Peyer's patch (tissue), 4 donors: Measurements from ENCODE around the gene SLCO3A1. TPM values are rescaled to one million over a fixed set of nuclear protein-coding genes. Genes with fewer than 3 reads are reported as not detected.

Experiments used
- DNase-seq, 3 donors: peaks; one replicate each; pipeline ENCODE4 v3.0.0-alpha.2; 2017 to 2019
- H3K27ac ChIP-seq, 4 donors: fragments of 200-600 bp; sonication (generic); one replicate each; pipeline ENCODE4 v1.5.1; 2016 to 2019
- H3K27me3 ChIP-seq, 2 donors: fragments of 200-600 bp; sonication (generic); one replicate each; pipeline ENCODE4 v1.5.1; 2019
- H3K36me3 ChIP-seq, 3 donors: fragments of 200-600 bp; sonication (generic); one replicate each; pipeline ENCODE4 v1.5.1; 2016 to 2019
- H3K4me1 ChIP-seq, 4 donors: fragments of 200-600 bp; sonication (generic); one replicate each; pipeline ENCODE4 v1.5.1; 2016 to 2019
- H3K4me3 ChIP-seq, 4 donors: fragments of 200-600 bp; sonication (generic); 1 replicate in 3 of 4; 2 replicates in 1 of 4; pipeline ENCODE4 v1.5.1; 2016 to 2019; ENCODE audit warnings: mild to moderate bottlenecking in 1 of 4
- H3K9me3 ChIP-seq, 4 donors: fragments of 200-600 bp; sonication (generic); one replicate each; pipeline ENCODE4 v1.5.1; 2016 to 2019; ENCODE audit warnings: mild to moderate bottlenecking in 1 of 4
- CTCF ChIP-seq, 6 experiments: fragments of 450-650 bp in 4 of 6; fragments of 200-600 bp in 2 of 6; sonication (generic) in 1 of 6; IDR thresholded peaks; one replicate each; pipeline ENCODE4 v1.5.1; 2017 to 2019; ENCODE audit warnings: antibody characterized with exemption in 6 of 6, mild to moderate bottlenecking in 3 of 6, moderate library complexity in 1 of 6
- POLR2A ChIP-seq, 2 donors: fragments of 450-650 bp; IDR thresholded peaks; one replicate each; pipeline ENCODE4 v1.5.1; 2017; ENCODE audit warnings: antibody characterized with exemption in 2 of 2, mild to moderate bottlenecking in 2 of 2, moderate library complexity in 2 of 2
- total RNA-seq, 4 donors: library from RNA; depleted of rRNA; stranded (reverse); fragments of >200 nt; gene quantifications; one replicate each; pipeline ENCODE4 v1.1.0, GENCODE V29; 2016

SLCO3A1 gene
- total RNA-seq, 4 donors from 2014 or later, result 2.1 to 8.3 (median 5.0) TPM

- H3K27me3 ChIP-seq, result no peaks in the 10 kb centered on the region
- no peak overlapping the region for H3K27ac ChIP-seq
- peaks cover 0 to 23% (median 4%) of the 10 kb centered on the region in 4 donors for H3K4me1 ChIP-seq
- no peaks in the 10 kb centered on the region for H3K36me3 ChIP-seq
- H3K4me3 ChIP-seq, result no peak overlapping the region
- no peak for TF ChIP-seq POLR2A (IDR thresholded peaks at IDR 0.05)
- TF ChIP-seq CTCF (IDR thresholded peaks at IDR 0.05), result no peak
- DNase-seq, result no peak
- H3K9me3 ChIP-seq, result no peaks in the 10 kb centered on the region
Observed at GRCh38 chr15:91938136-91938535, 84.6 kb downstream of the SLCO3A1 start.

DNA sequence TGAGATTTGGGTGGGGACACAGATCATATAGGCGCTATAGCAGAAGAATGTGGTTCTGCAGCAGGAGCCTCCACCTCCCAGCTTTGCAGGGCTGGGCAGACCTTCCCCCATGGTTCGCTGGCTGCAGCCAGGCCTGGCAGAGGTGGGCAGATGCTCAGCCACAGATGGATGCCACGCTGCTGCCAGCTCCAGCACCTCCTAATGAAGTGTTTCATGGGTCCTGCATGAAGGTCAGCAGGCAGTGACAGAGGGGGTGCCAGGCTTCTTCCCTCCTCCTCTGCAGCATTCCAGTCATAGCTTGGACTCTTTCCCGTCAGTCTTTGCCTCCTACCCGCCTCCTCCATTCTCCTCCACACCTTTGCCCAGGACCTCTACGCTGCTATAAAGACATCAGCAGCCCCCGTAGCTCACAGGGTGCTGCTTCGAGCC is 85.9 kb downstream of the SLCO3A1 start:
- no peaks in the 10 kb centered on the region for H3K9me3 ChIP-seq
- no peak overlapping the region for H3K27ac ChIP-seq
- TF ChIP-seq CTCF (IDR thresholded peaks at IDR 0.05) (no peak), POLR2A (IDR thresholded peaks at IDR 0.05) (no peak)
- no peak for DNase-seq
- H3K27me3 ChIP-seq, result no peaks in the 10 kb centered on the region
- peaks cover 0 to 29% (median 4%) of the 10 kb centered on the region in 4 donors for H3K4me1 ChIP-seq
- H3K36me3 ChIP-seq, result no peaks in the 10 kb centered on the region
- H3K4me3 ChIP-seq, result no peak overlapping the region

GRCh38 chr15:91940496-91941381 is 87.2 kb downstream of the SLCO3A1 start:
- H3K36me3 ChIP-seq, result no peaks in the 10 kb centered on the region
- no peak overlapping the region for H3K4me3 ChIP-seq
- no peaks in the 10 kb centered on the region for H3K27me3 ChIP-seq
- no peak for TF ChIP-seq CTCF (IDR thresholded peaks at IDR 0.05)
- peaks cover 0 to 29% (median 4%) of the 10 kb centered on the region in 4 donors for H3K4me1 ChIP-seq
- H3K27ac ChIP-seq, result peak overlapping the region in 1 of 4 donors; percentile 55
- DNase-seq, result no peak
- H3K9me3 ChIP-seq, result no peaks in the 10 kb centered on the region

- Histone ChIP-seq H3K36me3 (no peaks in the 10 kb centered on the region), H3K9me3 (no peaks in the 10 kb centered on the region), H3K27me3 (no peaks in the 10 kb centered on the region), H3K4me1 (peaks cover 0 to 32% (median 4%) of the 10 kb centered on the region in 4 donors), H3K27ac (peak overlapping the region in 3 of 4 donors; percentile 53 to 62 (median 58)), H3K4me3 (no peak overlapping the region)
- no peak for TF ChIP-seq CTCF (IDR thresholded peaks at IDR 0.05)
- TF ChIP-seq POLR2A (IDR thresholded peaks at IDR 0.05), result no peak
- DNase-seq, result no peak
Observed at GRCh38 chr15:91941871-91942658, 88.6 kb downstream of the SLCO3A1 start.

- Histone ChIP-seq H3K36me3 (no peaks in the 10 kb centered on the region), H3K27me3 (no peaks in the 10 kb centered on the region), H3K27ac (peak overlapping the region in 3 of 4 donors; percentile 53 to 62 (median 58)), H3K4me3 (no peak overlapping the region), H3K9me3 (no peaks in the 10 kb centered on the region), H3K4me1 (peaks cover 0 to 40% (median 6%) of the 10 kb centered on the region in 4 donors)
- no peak for TF ChIP-seq POLR2A (IDR thresholded peaks at IDR 0.05)
- no peak for TF ChIP-seq CTCF (IDR thresholded peaks at IDR 0.05)
- DNase-seq, result peak in 2 of 3 donors; percentile 31 to 88
Observed at GRCh38 chr15:91942720-91943394, 89.3 kb downstream of the SLCO3A1 start.
